ENCODE results near the gene BCR. TPM values are rescaled to one million over a fixed set of nuclear protein-coding genes. Genes with fewer than 3 reads are reported as not detected.

BCR gene
- total and polyA plus RNA-seq, 2 of the 4 experiments (the other 2 are of a cell fraction) = 28.9 to 44.6 TPM

DNA sequence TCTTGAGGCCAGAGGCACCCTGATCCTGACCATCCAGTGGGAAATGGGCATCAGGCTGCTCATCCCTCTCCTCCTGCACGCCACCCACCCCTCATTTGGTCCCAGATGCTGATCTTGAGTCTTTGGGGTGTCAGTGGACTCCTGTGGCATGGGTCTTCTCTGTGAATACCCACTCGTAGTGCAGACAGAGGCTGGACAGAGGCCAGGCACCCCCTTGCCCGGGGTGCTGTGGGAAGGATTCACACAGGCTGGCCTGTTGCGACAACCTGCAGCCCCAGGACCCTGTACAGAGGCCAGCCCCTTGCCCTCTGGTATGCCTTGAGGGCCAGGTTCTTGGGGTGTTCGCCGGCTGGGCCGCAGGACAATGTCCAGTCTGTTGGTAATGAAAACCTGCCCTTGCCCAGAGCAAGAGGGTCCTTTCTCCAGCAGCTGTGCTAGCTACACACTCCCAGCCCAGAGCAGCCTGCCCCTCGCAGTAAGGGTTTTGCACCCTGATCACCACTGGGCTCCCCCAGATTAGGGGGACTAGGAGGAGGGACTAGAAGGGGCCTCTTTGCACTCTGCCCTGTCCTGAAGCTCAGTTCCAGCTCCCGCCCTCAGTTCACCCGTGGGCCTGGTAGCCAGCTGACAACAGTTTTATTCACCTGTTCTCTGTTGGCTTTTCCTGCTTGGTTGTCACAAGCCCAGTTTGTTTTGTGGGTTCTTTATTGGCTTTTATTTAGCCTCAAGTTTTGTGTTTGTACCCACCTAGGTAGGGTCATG lies 76.0 kb downstream of the BCR start:
- Histone ChIP-seq H3K4me3 (ENCODE audit: insufficient read depth, low read depth, low read length) (no peak overlapping the region), H3K4ac (ENCODE audit: low read depth, low read length) (no peak overlapping the region), H4K91ac (ENCODE audit: insufficient read depth, low read depth, low read length) (no peak overlapping the region), H3K27me3 (ENCODE audit: control insufficient read depth, insufficient read depth, low read length) (no peaks in the 10 kb centered on the region), H3K36me3 (ENCODE audit: control insufficient read depth, insufficient read depth, low read length) (peaks cover 34% of the 10 kb centered on the region), H3K14ac (replicated peaks; ENCODE audit: low read depth, low read length) (no peak overlapping the region), H3K4me2 (ENCODE audit: low read depth, low read length) (no peak overlapping the region), H3K18ac (ENCODE audit: low read depth, low read length) (no peak overlapping the region), H2BK5ac (ENCODE audit: low read depth, low read length, poor library complexity, severe bottlenecking) (no peak overlapping the region), H4K5ac (ENCODE audit: low read depth, low read length) (no peak overlapping the region), H3K23ac (ENCODE audit: low read depth, low read length) (no peak overlapping the region), H2BK120ac (ENCODE audit: low read depth, low read length) (no peak overlapping the region), H3K56ac (ENCODE audit: extremely low read depth, insufficient read depth, low read length) (no peak overlapping the region), H2BK20ac (ENCODE audit: low read depth, low read length) (no peak overlapping the region), H2BK15ac (ENCODE audit: low read depth, low read length) (no peak overlapping the region), H3K9me3 (ENCODE audit: control insufficient read depth, insufficient read depth, low read length) (no peaks in the 10 kb centered on the region), H3K4me1 (ENCODE audit: control insufficient read depth, insufficient read depth, low read length) (peaks cover 5% of the 10 kb centered on the region; the same call in 1 of the 2 replicates), H2AK9ac (replicated peaks; ENCODE audit: low read depth, low read length, poor library complexity) (peak overlapping the region; percentile 13), H2AK5ac (ENCODE audit: low read depth, low read length) (no peak overlapping the region), H3K9ac (ENCODE audit: low read depth, low read length) (no peak overlapping the region), H2AFZ (replicated peaks; ENCODE audit: low read length, poor library complexity) (no peak overlapping the region), H3K27ac (ENCODE audit: insufficient read depth, low read length) (no peak overlapping the region), H3K9me1 (ENCODE audit: insufficient read depth, low read length) (peaks cover 25% of the 10 kb centered on the region), H4K20me1 (ENCODE audit: insufficient read depth, low read length) (peaks cover 34% of the 10 kb centered on the region), H3K79me1 (ENCODE audit: low read depth in 1 of 2, low read length in 2 of 2) (peaks cover 0 to 32% of the 10 kb centered on the region in 2 experiments; a peak in 2 of 4 replicates), H4K8ac (ENCODE audit: low read depth in 2 of 2, low read length in 2 of 2) (no peak overlapping the region)
- WGBS, 2 experiments (ENCODE audit: extremely low coverage in 2 of 2, insufficient read length in 1 of 2) = 91% methylated on average over 5 of the region's 10 CpGs; no CpG with 5 or more reads in 1 of the 2 experiments
- DNase-seq (no peak), ATAC-seq (ENCODE audit: low read depth) (no peak)
- in situ Hi-C loops (cut with MboI; ENCODE audit: low sequenced_read_pairs) = no loop called here
- ChIA-PET POLR2A (ENCODE audit: unreplicated experiment) (no interaction called here), CTCF (no interaction called here)
- dilution Hi-C loops (cut with HindIII; ENCODE audit: low sequenced_read_pairs, unreplicated experiment) = no loop called here
- BruUV-seq (replicated peaks) = no TSS peak
- intact Hi-C loops (cut with micrococcal nuclease) = no loop called here
- TF ChIP-seq MAFK (IDR thresholded peaks at IDR 0.05; ENCODE audit: low read depth, low read length) = no peak
- TF ChIP-seq POLR2A (IDR thresholded peaks at IDR 0.05; ENCODE audit: low read depth, low read length) = no peak
- TF ChIP-seq FOS (IDR thresholded peaks at IDR 0.05; ENCODE audit: low read depth, low read length) = no peak
- TF ChIP-seq RFX5 (IDR thresholded peaks at IDR 0.05; ENCODE audit: low read depth, low read length) = no peak

Data from IMR-90 (cell line).